ENCODE results near the gene RUVBL2.

RUVBL2 gene

DNA sequence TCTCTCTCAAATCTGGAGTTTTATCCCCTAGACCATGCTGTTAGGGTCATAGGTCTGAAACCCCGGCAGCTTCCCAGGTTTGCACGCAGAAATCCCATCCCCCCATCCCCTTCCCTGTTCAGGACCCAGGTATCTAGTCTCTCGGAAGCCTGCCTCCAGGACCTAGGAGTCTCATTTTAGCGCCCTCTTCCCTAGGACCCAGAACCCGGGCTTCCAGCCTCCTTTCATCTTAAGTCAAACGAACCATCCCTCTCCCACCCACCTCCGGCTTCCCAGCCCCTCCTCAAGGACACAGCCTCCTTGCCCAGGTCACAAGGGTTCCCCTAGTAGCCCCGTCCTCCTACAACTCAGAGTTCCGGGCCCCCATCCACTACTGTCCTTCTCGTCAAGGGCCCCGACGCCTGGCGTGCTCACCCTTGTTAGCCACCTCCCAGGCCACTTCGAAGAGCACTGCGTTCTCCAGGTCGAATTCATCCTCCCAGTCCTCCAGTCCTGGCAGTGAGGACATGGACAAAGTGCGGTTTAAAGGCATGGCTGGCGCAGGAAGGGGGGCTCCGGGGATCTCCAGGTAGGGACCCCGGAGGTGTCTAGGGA is 1.0 kb upstream of the RUVBL2 start:
- peak overlapping the region; percentile 83 for H3K27ac ChIP-seq

DNA sequence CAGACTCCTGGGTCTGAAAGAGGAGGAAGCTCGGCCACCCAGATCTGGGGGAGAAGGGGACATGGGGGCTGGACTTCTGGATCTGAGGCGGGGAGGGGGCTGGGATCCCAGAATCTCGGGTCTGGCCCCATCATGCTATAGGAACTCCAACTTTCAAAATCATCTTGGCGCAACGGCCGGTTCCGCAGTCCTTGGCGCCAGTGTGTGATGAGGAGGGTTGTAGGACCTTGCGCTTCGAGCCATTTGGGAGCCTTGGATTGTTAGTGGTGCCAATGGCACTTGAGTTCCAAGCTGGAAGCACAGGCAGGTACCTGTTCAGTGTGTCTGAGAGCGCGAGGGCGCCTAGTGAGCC is 324 bp downstream of the RUVBL2 start:
- Histone ChIP-seq H3K4me3 (ENCODE audit: low read depth, low read length) (peak overlapping the region; percentile 77), H3K27me3 (ENCODE audit: insufficient read depth, low read depth, severe bottlenecking) (no peaks in the 10 kb centered on the region), H3K9me3 (ENCODE audit: severe bottlenecking) (no peaks in the 10 kb centered on the region), H3K36me3 (peaks cover 9% of the 10 kb centered on the region), H3K27ac (peak overlapping the region; percentile 90)
- TF ChIP-seq, protein P1, sequence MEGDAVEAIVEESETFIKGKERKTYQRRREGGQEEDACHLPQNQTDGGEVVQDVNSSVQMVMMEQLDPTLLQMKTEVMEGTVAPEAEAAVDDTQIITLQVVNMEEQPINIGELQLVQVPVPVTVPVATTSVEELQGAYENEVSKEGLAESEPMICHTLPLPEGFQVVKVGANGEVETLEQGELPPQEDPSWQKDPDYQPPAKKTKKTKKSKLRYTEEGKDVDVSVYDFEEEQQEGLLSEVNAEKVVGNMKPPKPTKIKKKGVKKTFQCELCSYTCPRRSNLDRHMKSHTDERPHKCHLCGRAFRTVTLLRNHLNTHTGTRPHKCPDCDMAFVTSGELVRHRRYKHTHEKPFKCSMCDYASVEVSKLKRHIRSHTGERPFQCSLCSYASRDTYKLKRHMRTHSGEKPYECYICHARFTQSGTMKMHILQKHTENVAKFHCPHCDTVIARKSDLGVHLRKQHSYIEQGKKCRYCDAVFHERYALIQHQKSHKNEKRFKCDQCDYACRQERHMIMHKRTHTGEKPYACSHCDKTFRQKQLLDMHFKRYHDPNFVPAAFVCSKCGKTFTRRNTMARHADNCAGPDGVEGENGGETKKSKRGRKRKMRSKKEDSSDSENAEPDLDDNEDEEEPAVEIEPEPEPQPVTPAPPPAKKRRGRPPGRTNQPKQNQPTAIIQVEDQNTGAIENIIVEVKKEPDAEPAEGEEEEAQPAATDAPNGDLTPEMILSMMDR (IDR thresholded peaks at IDR 0.05; ENCODE audit: low read depth, low read length), result no peak
- DNase-seq, result no peak

More for the DNA sequence above, 1.0 kb upstream of the RUVBL2 start:
- H3K4me3 ChIP-seq (ENCODE audit: low read depth, low read length), result peak overlapping the region; percentile 77
- DNase-seq, result no peak
- H3K27me3 ChIP-seq (ENCODE audit: insufficient read depth, low read depth, severe bottlenecking), result no peaks in the 10 kb centered on the region
- peaks cover 20% of the 10 kb centered on the region for H3K36me3 ChIP-seq
- TF ChIP-seq, protein P1 (IDR thresholded peaks at IDR 0.05; ENCODE audit: low read depth, low read length), result no peak
- H3K9me3 ChIP-seq (ENCODE audit: severe bottlenecking), result no peaks in the 10 kb centered on the region

DNA sequence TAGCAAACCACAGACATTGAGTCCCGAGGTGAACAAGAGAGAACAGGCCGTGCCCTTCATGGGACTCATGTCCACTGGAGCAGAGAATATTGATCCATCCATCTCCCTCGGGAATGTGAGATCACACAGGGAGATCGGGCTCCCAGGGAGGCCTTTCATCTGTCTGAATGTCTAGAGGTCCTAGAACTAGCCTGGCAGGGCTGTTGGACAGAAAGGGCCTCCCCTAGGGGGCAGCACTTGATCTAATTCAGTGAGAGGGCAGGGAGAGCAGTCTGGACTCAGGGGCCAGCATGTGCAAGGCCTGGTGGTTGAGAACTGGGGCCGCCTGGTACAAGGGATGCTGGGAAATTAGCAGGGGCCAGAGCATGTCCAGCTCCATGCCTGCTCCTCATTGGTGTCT is 4.3 kb downstream of the RUVBL2 start:
- TF ChIP-seq, protein P1 (IDR thresholded peaks at IDR 0.05; ENCODE audit: low read depth, low read length), result peak; percentile 74
- peak; percentile 92 for DNase-seq
- H3K27ac ChIP-seq, result no peak overlapping the region
- H3K9me3 ChIP-seq (ENCODE audit: severe bottlenecking), result no peaks in the 10 kb centered on the region
- H3K36me3 ChIP-seq, result peaks cover 27% of the 10 kb centered on the region
- no peak overlapping the region for H3K4me3 ChIP-seq (ENCODE audit: low read depth, low read length)
- H3K27me3 ChIP-seq (ENCODE audit: insufficient read depth, low read depth, severe bottlenecking), result no peaks in the 10 kb centered on the region

DNA sequence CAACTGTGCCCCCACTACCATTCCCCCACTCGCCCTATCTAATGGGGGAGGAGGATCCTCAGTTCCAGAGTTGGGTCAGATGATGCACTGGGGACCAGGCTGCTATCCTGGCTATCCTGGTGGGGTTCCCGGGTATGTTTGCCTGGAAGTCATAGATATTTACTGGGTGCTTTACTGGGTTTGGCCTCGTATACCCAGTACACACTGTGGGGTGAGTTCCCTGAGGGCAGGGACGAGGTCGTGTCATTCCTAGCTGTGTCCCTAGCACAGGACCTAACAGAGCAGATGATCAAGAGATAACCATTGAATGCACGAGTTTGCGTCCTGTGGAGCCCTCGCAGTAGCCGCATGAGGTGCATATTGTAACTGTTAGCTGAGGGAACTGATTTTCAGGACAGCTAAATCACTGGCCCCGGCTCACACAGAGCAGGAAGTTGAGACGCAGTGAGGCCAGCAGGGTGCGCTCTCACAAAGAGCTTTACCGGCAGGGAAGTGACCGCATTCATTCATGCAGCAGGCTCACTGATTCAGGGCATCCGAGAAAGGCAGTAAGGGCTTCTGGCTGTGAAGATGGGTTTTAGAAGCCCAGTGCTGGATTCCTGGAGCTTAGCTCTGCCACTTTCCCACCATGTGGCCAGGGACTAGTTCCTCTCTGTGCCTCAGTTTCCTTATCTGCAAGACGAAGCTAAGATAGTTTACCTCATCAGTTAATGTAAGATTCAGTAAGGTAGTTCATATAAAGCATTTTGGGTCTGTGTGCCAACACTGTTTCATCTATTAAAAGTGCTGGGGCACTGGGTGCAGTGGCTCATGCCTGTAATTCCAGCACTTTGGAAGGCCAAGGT is 6.0 kb downstream of the RUVBL2 start:
- H3K27me3 ChIP-seq (ENCODE audit: insufficient read depth, low read depth, severe bottlenecking), result no peaks in the 10 kb centered on the region
- H3K36me3 ChIP-seq, result peaks cover 43% of the 10 kb centered on the region
- TF ChIP-seq, protein P1 (IDR thresholded peaks at IDR 0.05; ENCODE audit: low read depth, low read length), result peak; percentile 81
- no peak overlapping the region for H3K4me3 ChIP-seq (ENCODE audit: low read depth, low read length)
- no peaks in the 10 kb centered on the region for H3K9me3 ChIP-seq (ENCODE audit: severe bottlenecking)
- no peak overlapping the region for H3K27ac ChIP-seq
- DNase-seq, result peak; percentile 77

DNA sequence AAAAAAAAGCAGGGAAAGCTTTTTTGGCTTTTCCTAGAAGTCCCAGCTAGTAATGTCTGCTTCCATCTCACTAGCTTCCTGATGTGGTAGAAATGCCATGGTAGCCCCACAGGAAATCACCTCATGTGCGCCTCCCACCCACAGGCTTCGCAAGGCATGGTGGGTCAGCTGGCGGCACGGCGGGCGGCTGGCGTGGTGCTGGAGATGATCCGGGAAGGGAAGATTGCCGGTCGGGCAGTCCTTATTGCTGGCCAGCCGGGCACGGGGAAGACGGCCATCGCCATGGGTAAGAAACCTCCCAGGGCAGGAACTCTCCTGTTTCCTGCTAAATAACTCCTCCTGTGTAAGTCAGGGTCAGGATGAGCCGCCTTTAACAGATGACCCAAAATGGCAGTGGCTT is 10.4 kb downstream of the RUVBL2 start:
- Histone ChIP-seq H3K36me3 (peaks cover 68% of the 10 kb centered on the region), H3K27me3 (ENCODE audit: insufficient read depth, low read depth, severe bottlenecking) (no peaks in the 10 kb centered on the region), H3K4me3 (ENCODE audit: low read depth, low read length) (no peak overlapping the region), H3K9me3 (ENCODE audit: severe bottlenecking) (no peaks in the 10 kb centered on the region), H3K27ac (no peak overlapping the region)
- DNase-seq, result no peak
- TF ChIP-seq, protein P1 (IDR thresholded peaks at IDR 0.05; ENCODE audit: low read depth, low read length), result no peak
